DOHH2 (cell line): ENCODE results near the gene SCUBE1.

Experiments
- H3F3A ChIP-seq: fragments of 200-600 bp; sonication (generic), shearing (Covaris generic); 2 replicates; pipeline ENCODE4 v1.6.0; 2016; ENCODE audit warnings: antibody characterized with exemption, mild to moderate bottlenecking; ENCODE audit not compliant: control insufficient read depth, insufficient read depth
- H3K27ac ChIP-seq: fragments of 200-600 bp; sonication (generic); 2 replicates; pipeline ENCODE4 v1.5.1; 2014; ENCODE audit warnings: low read depth, mild to moderate bottlenecking, low read length, moderate library complexity
- H3K27me3 ChIP-seq: fragments of 200-600 bp; sonication (generic); 2 replicates; pipeline ENCODE4 v1.6.1; 2014; ENCODE audit warnings: mild to moderate bottlenecking, low read length, mixed read lengths; ENCODE audit not compliant: control insufficient read depth
- H3K36me3 ChIP-seq: fragments of 200-600 bp; sonication (generic); 2 replicates; pipeline ENCODE4 v1.6.1; 2014; ENCODE audit warnings: mild to moderate bottlenecking, low read length, moderate library complexity, mixed read lengths; ENCODE audit not compliant: control insufficient read depth
- H3K4me1 ChIP-seq: fragments of 200-600 bp; sonication (generic); 2 replicates; pipeline ENCODE4 v1.6.1; 2014; ENCODE audit warnings: mild to moderate bottlenecking, low read length, mixed read lengths; ENCODE audit not compliant: control insufficient read depth
- H3K4me2 ChIP-seq: fragments of 200-600 bp; sonication (generic); 2 replicates; pipeline ENCODE4 v1.6.0; 2014; ENCODE audit warnings: mild to moderate bottlenecking, low read length, moderate library complexity
- H3K4me3 ChIP-seq: fragments of 200-600 bp; sonication (generic); 2 replicates; pipeline ENCODE4 v1.5.1; 2014; ENCODE audit warnings: mild to moderate bottlenecking, low read length, mixed read lengths
- H3K79me2 ChIP-seq: fragments of 200-600 bp; sonication (generic); 2 replicates; pipeline ENCODE4 v1.6.1; 2014; ENCODE audit warnings: mild to moderate bottlenecking, low read length, mixed read lengths; ENCODE audit not compliant: control insufficient read depth
- H3K9me2 ChIP-seq: fragments of 200-600 bp; sonication (generic); replicated peaks from 2 replicates; pipeline ENCODE4 v1.6.1; 2014; ENCODE audit warnings: mild to moderate bottlenecking, low read length, mixed read lengths; ENCODE audit not compliant: control insufficient read depth
- H3K9me3 ChIP-seq: fragments of 200-600 bp; sonication (generic); 2 replicates; pipeline ENCODE4 v1.6.1; 2014; ENCODE audit warnings: antibody characterized with exemption, low read length, mixed read lengths; ENCODE audit not compliant: control insufficient read depth, insufficient read depth
- H4K20me1 ChIP-seq: fragments of 200-600 bp; sonication (generic); 2 replicates; pipeline ENCODE4 v1.6.0; 2014; ENCODE audit warnings: low read depth, mild to moderate bottlenecking, antibody characterized with exemption, low read length, moderate library complexity; ENCODE audit not compliant: control insufficient read depth, insufficient read depth
- EZH2phosphoT487 ChIP-seq: fragments of 200-600 bp; sonication (generic); IDR thresholded peaks from 2 replicates; pipeline ENCODE4 v1.6.1; 2017; ENCODE audit warnings: borderline replicate concordance, mild to moderate bottlenecking, antibody characterized with exemption, low read length, moderate library complexity, mixed read lengths
- TF ChIP-seq, protein P1 (sequence below): fragments of 200-600 bp; sonication (generic); IDR thresholded peaks from one replicate; pipeline ENCODE4 v1.5.1; 2014; ENCODE audit warnings: antibody characterized with exemption, mild to moderate bottlenecking, low read depth, low read length; ENCODE audit not compliant: poor library complexity, severe bottlenecking

Gene SCUBE1

DNA sequence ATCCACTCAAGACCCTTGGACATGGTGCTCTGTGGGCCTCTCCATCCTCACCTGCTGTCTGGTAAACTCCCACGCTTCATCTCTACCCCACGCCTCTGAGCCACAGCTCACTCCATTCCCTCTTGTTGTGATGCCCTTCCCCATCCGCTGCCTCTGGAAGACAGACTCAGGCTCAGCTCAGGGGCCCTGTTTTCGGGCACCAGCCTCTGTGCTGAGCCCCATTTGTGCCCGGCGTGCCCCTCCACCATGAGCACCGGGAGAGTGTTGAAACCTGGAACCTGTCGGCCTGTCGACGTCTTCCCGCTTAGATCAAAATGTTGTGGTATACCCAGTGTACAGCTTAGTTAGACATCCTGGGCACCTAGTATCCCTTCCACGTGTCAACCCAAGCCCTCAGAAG is 6.5 kb upstream of the SCUBE1 start:
- no peak overlapping the region for H3K4me2 ChIP-seq
- no peaks in the 10 kb centered on the region for H3K9me2 ChIP-seq
- H3K79me2 ChIP-seq = no peaks in the 10 kb centered on the region

DNA sequence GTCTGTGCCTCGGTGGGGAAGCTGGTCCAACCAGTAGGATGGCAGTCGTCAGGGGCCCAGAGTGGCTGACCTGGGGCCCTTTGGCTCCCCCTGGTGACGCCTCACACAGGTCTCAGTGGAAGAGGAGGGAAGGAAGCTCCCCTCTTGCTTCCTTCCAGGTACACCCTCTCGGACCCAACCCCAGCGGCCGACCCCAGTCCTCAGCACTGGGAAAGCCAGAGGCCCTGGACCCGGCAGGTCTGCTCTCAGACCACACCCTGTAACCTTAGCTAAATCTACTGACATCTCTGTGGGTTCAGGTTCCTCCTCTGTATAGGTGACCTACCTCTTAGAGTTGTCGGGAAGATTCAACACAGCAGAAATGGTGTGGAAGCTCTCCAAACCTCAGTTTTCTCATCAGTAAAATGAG is 3.4 kb upstream of the SCUBE1 start:
- Histone ChIP-seq H3K9me3 (no peaks in the 10 kb centered on the region), H3K4me3 (no peak overlapping the region), H3F3A (no peaks in the 10 kb centered on the region), H4K20me1 (no peaks in the 10 kb centered on the region), H3K27ac (no peak overlapping the region), H3K27me3 (no peaks in the 10 kb centered on the region), H3K9me2 (no peaks in the 10 kb centered on the region), H3K4me1 (no peaks in the 10 kb centered on the region), H3K36me3 (no peaks in the 10 kb centered on the region), H3K79me2 (no peaks in the 10 kb centered on the region), H3K4me2 (no peak overlapping the region)
- no peak for TF ChIP-seq EZH2phosphoT487
- TF ChIP-seq, protein P1, sequence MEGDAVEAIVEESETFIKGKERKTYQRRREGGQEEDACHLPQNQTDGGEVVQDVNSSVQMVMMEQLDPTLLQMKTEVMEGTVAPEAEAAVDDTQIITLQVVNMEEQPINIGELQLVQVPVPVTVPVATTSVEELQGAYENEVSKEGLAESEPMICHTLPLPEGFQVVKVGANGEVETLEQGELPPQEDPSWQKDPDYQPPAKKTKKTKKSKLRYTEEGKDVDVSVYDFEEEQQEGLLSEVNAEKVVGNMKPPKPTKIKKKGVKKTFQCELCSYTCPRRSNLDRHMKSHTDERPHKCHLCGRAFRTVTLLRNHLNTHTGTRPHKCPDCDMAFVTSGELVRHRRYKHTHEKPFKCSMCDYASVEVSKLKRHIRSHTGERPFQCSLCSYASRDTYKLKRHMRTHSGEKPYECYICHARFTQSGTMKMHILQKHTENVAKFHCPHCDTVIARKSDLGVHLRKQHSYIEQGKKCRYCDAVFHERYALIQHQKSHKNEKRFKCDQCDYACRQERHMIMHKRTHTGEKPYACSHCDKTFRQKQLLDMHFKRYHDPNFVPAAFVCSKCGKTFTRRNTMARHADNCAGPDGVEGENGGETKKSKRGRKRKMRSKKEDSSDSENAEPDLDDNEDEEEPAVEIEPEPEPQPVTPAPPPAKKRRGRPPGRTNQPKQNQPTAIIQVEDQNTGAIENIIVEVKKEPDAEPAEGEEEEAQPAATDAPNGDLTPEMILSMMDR = peak; percentile 70

More for the DNA sequence above, 6.5 kb upstream of the SCUBE1 start:
- Histone ChIP-seq H3K36me3 (no peaks in the 10 kb centered on the region), H3K27me3 (no peaks in the 10 kb centered on the region; the same call in 1 of the 2 replicates), H3K9me3 (no peaks in the 10 kb centered on the region), H3K4me1 (no peaks in the 10 kb centered on the region), H3K4me3 (no peak overlapping the region), H3K27ac (no peak overlapping the region), H3F3A (no peaks in the 10 kb centered on the region), H4K20me1 (no peaks in the 10 kb centered on the region)
- TF ChIP-seq, protein P1 = no peak
- TF ChIP-seq EZH2phosphoT487 = no peak

- no peaks in the 10 kb centered on the region for H4K20me1 ChIP-seq
- no peaks in the 10 kb centered on the region for H3K9me3 ChIP-seq
- no peaks in the 10 kb centered on the region for H3K9me2 ChIP-seq
- TF ChIP-seq EZH2phosphoT487 = no peak
- TF ChIP-seq, protein P1 = no peak
- no peak overlapping the region for H3K4me3 ChIP-seq
- no peak overlapping the region for H3K27ac ChIP-seq
- no peaks in the 10 kb centered on the region for H3K79me2 ChIP-seq
- H3K27me3 ChIP-seq = no peaks in the 10 kb centered on the region
- H3F3A ChIP-seq = no peaks in the 10 kb centered on the region
- H3K4me2 ChIP-seq = no peak overlapping the region
- H3K36me3 ChIP-seq = no peaks in the 10 kb centered on the region
- no peaks in the 10 kb centered on the region for H3K4me1 ChIP-seq
These were observed 2.7 kb upstream of the SCUBE1 start for GRCh38 chr22:43345761-43346301.
